Fibroblast of mammary gland (primary cell): ENCODE data around the gene KLHL4.
A peak's percentile ranks its signal among the peaks of the same experiment; 100 is the strongest.
"Not testable (repeated sequence)": the region's sequence is repeated elsewhere in the genome, so short reads cannot be mapped to it uniquely, and the experiment has no call there.

Source experiments
- DNase-seq: peaks from one replicate; pipeline ENCODE4 v3.0.0-alpha.2; 2010; ENCODE audit warnings: low read depth
- H3K4me3 ChIP-seq: 2 replicates; pipeline ENCODE4 v1.5.1; 2011; ENCODE audit warnings: low read depth, mild to moderate bottlenecking, low read length, moderate library complexity; ENCODE audit not compliant: control insufficient read depth
- TF ChIP-seq, protein P1 (sequence below): conservative IDR thresholded peaks from 2 replicates; pipeline ENCODE4 v1.5.1; 2011; ENCODE audit warnings: low read depth, low read length, inconsistent platforms; ENCODE audit not compliant: control insufficient read depth, insufficient read depth

Gene KLHL4

GRCh38 chrX:87636533-87636932 is 118.9 kb downstream of the KLHL4 start:
- no peak for DNase-seq
- no peak overlapping the region for H3K4me3 ChIP-seq
- TF ChIP-seq, protein P1, sequence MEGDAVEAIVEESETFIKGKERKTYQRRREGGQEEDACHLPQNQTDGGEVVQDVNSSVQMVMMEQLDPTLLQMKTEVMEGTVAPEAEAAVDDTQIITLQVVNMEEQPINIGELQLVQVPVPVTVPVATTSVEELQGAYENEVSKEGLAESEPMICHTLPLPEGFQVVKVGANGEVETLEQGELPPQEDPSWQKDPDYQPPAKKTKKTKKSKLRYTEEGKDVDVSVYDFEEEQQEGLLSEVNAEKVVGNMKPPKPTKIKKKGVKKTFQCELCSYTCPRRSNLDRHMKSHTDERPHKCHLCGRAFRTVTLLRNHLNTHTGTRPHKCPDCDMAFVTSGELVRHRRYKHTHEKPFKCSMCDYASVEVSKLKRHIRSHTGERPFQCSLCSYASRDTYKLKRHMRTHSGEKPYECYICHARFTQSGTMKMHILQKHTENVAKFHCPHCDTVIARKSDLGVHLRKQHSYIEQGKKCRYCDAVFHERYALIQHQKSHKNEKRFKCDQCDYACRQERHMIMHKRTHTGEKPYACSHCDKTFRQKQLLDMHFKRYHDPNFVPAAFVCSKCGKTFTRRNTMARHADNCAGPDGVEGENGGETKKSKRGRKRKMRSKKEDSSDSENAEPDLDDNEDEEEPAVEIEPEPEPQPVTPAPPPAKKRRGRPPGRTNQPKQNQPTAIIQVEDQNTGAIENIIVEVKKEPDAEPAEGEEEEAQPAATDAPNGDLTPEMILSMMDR = no peak

DNA sequence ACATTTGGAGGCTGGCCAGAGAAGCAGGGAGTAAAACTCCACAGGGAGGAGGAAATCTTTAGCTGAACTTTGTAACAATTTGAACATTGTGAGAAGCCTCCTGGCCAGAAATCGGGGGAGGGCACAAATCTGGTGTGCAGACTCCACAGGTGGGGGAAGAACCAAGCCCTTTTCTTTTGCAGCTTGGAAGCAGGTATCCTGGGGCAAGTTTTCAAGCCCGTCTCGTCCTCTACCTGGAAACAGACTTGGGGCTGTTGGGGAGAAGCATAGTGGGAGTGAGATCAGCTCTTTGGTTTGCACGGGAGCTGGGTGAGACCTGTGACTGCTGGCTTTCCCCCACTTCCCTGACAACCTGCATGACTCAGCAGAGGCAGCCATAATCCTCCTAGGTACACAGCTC is 123.8 kb downstream of the KLHL4 start:
- H3K4me3 ChIP-seq, DNase-seq: not testable (repeated sequence)

- no peak overlapping the region for H3K4me3 ChIP-seq
- DNase-seq = no peak
- TF ChIP-seq, protein P1 = no peak
These were observed 144.2 kb downstream of the KLHL4 start for GRCh38 chrX:87661761-87662160.

GRCh38 chrX:87663421-87663820 is 145.8 kb downstream of the KLHL4 start:
- no peak for DNase-seq
- no peak overlapping the region for H3K4me3 ChIP-seq

GRCh38 chrX:87664381-87664780 is 146.8 kb downstream of the KLHL4 start:
- DNase-seq = peak; percentile 46
- TF ChIP-seq, protein P1 = peak; percentile 48
- no peak overlapping the region for H3K4me3 ChIP-seq

More at GRCh38 chrX:87663421-87663820, 145.8 kb downstream of the KLHL4 start:
- TF ChIP-seq, protein P1 = no peak

GRCh38 chrX:87679849-87680248 is 162.2 kb downstream of the KLHL4 start:
- H3K4me3 ChIP-seq = no peak overlapping the region
- TF ChIP-seq, protein P1 = no peak
- no peak for DNase-seq

- TF ChIP-seq, protein P1 = no peak
- H3K4me3 ChIP-seq = no peak overlapping the region
- no peak for DNase-seq
These were observed 170.1 kb downstream of the KLHL4 start for GRCh38 chrX:87687703-87688102.

DNA sequence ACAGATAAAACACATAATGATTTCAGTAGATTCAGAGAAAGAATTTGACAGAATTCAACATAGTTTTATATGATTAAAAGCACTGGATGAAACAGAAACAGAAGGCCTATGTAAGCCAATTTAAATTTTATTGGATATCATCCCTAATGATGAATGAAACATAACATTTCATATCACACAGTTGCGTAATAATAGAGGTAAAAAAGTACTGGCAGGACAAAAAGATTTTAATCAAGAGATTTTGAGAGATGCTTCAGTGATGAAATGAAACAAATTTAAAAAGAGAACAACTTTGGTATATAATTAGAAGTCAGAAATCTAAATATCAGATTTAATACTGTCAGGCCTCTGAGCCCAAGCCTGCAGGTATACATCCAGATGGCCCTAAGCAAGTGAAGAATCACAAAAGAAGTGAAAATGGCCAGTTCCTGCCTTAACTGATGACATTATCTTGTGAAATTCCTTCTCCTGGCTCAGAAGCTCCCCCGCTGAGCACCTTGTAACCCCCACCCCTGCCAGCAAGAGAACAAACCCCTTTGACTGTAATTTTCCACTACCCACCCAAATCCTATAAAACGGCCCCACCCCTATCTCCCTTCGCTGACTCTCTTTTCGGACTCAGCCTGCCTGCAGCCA is 170.6 kb downstream of the KLHL4 start:
- not testable (repeated sequence) for H3K4me3 ChIP-seq, DNase-seq

DNA sequence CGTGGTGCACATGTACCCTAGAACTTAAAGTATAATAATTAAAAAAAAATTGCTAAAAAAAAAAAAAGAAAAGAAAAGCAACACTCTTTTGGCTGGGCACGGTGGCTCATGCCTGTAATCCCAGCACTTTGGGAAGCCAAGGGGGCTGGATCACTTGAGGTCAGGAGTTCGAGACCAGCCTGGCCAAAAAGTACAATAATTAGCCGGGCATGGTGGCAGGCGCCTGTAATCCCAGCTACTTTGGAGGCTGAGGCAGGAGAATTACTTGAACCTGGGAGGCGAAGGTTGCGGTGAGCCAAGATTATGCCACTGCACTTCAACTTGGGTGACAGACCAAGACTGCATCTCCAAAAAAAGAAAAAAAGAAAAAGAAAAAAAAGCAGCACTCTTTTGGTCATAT is 171.6 kb downstream of the KLHL4 start:
- not testable (repeated sequence) for DNase-seq, H3K4me3 ChIP-seq
